Umbilical cord (tissue), 2 donors: Measurements from ENCODE around the gene GGTLC3. TPM values are rescaled to one million over a fixed set of nuclear protein-coding genes. Genes with fewer than 3 reads are reported as not detected.
"Not testable (repeated sequence)": the region's sequence is repeated elsewhere in the genome, so short reads cannot be mapped to it uniquely, and the experiment has no call there.

Experiments
- DNase-seq: peaks from one replicate; pipeline ENCODE4 v3.0.0-alpha.2; 2015; ENCODE audit warnings: low spot score
- total RNA-seq: library from RNA; depleted of rRNA; stranded (reverse); fragments of >200 nt; gene quantifications from one replicate; pipeline ENCODE4 v1.2.3, GENCODE V29; 2014; ENCODE audit warnings: low replicate concordance; ENCODE audit not compliant: insufficient read depth

Gene GGTLC3
- total RNA-seq, result not detected

DNA sequence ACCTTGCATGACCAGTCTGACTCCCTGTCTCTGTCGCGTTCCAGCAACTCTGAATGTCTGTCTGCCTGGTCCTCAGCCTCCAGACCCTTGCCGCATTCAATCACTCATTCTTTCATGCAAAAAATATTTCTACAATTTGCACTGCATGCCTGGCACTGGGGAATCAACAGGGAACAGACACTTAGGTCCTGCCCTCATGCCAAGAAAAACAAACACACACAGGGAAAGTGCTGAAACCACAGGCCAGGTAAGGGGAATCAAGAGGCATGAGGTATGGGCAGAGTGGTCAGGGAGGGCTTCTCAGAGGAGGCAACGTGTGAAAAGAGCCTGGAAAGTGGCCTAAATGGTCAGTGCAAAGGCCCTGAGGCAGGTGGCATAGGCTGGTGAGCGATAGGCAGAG, at the start of gene GGTLC3:
Gene GGTLC3 (minus strand): TSS at position 101 of the 400 bp plus-strand sequence. CDS start 264 bp downstream, outside the sequence.
- not testable (repeated sequence) for DNase-seq

DNA sequence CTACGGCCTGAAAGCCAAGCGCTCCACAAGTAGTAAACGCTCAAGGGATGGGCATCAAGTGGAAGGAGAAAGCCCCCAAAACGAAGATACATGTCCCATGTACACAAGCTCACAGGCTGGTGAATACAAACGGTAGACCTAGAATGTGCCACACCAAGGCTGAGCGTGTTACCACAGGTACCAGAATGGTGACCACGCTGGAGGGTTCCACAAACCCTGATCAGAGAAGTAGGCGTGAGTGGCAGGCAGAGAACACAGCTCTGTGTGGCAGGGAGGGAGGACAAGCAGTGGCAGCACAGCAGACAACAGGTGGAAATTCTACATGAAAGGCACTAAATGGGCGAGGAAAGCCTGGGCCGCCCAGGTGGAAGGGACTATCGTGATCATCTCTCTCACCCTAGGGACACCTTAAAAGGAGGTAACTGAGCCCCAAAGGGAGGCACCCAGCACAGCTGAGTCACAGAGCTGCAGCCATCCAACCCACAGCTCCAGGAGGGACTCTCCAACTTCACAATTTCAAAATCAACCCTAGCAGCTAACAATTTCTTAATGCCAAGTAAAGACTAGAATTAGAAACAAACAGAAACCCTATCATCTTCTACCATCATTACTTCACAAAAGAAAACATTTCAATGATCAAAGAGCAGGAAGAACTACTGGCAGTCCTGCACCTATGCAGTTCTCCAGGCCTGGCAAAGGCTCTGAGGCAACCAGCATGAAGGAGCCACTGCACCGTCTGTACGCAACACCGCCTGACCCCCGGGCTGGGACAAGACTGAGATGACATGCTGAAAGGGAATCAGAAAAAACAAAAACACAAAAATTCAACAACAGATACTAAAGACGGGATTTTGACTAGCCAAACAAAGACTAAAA, 42.4 kb upstream of the GGTLC3 start:
- not testable (repeated sequence) for DNase-seq

DNA sequence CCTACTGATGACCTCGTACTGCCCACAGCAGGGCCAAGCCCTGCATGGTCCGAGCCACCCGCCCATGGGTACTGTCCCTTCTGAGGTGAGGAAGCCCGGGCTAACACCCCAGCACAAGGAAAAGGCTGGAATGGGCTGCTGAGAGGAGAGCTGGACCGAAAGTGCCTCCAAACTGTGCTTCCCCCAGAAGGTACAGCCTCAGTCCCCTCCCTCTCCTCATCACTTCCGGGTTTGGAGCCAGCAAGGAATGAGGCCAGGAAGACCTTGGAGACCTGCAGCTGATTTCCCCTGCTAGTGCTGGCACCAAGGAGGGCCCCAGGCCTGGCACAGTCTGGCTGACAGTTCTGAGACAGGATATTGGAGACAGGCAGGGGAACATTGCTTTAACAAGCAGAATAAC, 41.0 kb upstream of the GGTLC3 start:
- DNase-seq, result not testable (repeated sequence)

DNA sequence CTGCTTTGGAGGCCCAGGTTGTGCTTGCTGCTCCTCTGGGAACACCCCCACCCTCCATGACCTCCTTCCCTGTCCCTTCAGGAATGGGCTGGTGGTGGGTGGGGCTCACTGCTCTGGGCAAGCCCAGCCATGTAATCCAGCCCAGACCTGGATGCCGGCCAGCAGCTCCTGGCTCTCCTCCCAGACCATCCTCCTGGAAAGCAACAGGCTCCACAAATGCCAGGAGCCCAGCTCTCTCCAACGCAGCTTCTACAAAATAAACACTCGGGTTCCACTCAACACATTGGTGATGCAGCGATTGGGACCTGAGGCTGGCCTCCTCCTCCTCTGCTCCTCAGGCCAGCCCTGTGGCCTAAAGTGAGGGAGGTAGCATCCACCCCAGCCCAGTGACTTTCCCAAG, 40.6 kb upstream of the GGTLC3 start:
- DNase-seq, result not testable (repeated sequence)

DNA sequence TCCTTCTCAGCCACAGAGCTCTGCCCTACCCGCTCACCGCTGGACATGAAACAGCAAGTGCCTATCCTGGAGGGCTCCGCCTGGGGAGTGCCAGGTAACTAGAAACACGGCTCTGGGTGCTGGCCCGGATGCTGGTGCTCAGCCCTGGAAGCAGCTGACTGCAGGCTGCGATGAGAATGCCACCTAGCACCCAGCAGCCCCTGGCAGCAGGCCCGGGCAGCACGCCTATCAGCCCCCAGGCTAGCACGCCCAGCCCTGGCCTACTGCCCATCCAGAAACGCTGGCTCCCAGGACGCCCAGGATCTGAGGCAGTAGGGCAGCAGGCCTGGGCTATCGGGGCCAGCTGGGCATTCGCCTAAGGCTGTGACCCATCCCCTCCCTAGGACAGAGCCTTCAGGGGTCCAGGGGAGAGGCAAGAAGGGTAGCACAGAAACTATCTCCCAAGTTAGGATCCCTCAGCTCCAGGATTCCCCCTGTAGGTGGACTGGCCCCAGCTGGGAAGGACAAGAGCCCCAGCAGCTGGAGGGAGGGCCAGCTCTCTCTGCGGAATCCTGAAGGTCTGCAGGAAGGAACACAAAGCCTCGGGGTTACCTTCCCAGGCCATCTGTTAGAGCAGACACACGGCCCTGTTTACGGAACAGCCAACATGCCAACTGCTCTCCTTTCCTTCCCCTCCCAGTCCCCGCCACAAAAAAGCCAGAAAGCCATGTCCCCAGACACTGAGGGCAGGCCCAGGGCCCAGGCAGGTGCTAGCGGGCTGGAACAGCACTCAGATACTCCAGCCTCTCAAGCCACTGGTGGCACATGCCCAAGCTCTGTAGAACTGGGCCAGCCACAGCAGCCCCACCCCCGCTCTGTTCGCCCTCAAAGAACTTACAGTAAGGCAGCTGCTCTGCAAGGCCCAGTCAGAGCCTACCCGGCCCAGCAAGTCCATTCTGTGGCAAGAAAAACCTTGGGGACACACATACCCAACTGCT, 36.6 kb upstream of the GGTLC3 start:
- not testable (repeated sequence) for DNase-seq

DNA sequence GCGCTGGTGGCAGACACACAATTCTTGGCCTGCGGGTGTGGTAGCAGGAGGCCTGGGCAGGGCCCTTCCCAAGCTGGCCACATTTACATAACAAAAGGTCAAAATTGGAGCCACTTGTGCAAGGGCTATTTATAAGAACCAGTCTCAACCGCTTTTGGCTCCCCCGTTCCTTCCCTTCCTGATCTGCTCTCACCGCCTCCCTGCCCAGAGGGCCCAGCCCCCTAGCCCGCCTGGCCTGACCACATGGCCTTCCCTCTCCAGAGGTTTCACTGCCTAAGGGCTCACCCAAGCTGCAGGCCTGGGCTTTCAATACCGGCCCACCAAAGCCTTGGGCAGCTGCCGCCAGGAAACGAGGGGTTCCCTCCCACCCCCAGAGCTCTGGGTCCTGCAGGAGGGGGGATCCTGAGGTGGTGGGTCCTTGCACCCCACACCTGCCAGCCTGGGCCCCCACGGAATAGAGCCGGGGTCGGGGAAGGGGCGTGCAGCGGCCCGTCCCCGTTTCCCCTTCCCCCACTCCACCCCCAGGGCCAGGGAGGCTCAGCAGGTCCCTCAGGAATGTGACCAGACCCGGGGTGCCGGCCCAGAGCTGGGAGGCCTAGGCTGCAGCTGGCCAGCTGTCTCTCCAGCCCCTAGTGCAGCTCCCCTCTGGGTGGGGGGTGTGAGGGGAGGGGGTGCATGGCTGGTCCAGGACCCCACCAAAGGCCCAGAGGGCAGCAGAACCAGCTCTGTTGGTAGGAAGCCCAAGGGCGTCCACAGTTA, 35.1 kb upstream of the GGTLC3 start:
- DNase-seq, result not testable (repeated sequence)

DNA sequence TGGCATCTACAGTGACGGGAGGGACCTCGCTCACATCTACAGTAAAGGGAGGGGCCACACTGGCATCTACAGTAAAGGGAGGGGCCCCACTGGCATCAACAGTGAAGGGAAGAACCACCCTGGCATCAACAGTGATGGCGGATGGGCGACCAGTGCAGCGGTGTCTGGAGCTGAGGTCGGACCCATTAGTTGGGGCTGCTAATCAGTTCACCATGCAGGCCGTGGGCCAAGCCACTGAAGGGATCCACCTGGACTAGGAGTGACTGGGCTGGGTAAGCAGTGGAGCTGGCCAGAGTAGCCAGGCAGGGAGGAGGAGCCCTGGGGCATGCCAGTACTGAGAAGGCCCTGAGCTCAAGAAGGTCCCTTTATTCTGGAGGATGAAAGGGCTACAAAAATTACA, 33.1 kb upstream of the GGTLC3 start:
- DNase-seq, result not testable (repeated sequence)

DNA sequence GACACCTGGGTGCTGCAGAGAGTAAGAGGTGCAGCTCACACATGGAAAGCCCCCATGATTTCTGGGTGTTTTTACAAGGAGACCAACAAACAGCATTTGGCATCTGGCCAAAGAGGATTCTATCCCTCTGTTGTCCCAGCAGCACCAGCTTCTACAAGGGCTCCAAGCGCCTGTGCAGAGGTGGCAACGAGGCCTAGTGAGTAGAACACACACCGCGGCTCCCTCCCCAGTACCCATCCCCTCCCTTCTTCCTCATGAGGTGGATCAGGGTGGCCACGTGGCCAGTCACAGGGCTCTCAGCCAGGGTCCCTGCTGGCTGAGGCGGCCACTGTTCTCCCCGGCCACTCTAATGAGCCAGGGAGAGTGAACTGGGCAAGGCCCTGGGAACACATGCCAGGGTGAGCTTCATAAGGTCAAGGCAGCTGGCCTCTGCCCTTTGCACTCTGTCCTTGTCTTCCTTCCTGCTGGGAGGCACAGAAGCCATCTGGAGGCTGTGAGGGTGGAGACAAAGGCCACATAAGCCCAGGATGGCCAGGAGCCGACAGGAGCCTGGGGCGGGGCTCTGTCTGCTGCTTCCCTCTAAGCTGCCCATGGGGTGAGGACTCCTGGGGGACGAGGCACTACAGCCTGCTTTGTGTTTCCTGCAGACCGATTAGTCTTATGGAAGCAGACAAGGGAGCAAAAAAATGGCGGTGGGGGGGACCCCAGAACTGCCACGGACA, 31.7 kb upstream of the GGTLC3 start:
- DNase-seq, result not testable (repeated sequence)

DNA sequence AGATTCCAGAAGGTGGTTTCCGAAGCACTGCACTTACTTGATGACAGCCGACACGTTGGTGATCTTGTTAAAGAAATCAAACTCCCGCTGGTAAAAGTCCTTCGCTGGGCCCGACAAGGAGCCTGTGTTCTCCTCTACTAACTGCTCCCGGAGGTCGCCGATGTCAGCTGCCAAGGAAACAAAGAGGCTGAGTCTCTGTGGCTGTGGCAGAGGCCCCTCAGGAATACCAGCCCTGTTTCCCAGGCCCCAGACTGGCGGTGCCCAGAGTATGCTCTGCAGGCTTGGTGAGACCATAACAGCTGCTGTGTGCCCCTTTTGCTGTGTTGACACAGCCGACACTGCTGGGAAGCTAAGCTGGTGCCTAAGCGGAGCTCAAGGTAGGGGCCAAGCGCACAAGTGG, 26.7 kb upstream of the GGTLC3 start:
- DNase-seq, result not testable (repeated sequence)

DNA sequence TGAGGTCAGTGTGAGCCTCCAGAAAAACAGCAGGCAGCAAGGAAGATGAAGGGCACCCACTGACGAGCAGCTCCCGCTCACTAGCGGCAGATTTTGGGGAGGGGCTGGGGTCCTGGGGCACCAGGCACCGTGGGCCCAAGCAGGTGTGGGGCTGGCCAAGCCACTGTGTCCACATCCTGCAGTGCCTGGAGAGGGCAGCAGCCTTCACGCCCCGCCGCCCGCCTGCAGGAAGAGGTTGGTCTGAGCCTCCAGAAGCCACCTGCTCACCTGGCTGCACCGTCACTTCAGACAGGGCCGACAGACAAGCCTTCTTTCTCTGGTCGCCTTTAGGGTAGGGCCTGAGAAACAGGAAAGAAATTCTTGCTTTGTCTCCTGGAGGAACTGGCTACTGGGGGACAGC, 25.4 kb upstream of the GGTLC3 start:
- DNase-seq, result not testable (repeated sequence)

DNA sequence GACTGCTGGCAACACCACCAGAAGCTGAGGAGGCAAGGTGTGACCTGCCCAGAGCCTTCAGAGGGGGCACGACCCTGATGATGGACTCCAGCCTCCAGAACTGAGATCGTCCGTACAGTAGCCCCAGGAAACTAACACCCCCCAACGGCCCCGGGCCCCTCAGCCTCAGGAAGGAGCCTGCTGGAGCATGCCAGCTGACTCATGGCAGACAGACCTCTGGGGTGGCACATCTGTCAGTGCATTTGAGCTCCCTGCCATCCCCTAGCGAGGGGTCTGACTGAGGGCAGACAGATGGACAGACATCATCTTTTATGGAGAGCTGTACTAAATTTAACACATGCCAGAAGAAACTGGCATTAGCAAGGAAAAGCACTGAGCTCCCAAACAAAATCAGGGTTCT, 22.0 kb upstream of the GGTLC3 start:
- not testable (repeated sequence) for DNase-seq

DNA sequence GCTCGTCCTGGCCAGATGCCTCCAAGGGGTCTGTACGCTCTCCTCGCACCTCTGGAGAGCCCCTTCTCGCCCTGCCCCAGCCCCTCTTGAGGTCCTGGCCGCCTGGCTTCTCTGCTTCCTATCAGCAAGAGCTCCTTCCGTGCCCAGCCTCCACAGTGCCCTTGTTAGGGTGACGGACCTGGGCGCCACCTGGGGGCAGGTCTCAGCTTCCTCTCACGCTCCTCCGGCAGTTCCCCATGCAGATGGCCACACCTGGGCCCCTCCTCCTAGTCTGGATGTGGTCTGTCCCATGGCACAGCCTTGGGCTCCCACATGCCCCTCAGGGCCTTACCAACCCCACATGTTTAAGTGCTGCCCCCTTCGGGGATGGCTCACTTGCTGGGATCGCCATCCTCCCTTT, 16.4 kb upstream of the GGTLC3 start:
- DNase-seq, result not testable (repeated sequence)

DNA sequence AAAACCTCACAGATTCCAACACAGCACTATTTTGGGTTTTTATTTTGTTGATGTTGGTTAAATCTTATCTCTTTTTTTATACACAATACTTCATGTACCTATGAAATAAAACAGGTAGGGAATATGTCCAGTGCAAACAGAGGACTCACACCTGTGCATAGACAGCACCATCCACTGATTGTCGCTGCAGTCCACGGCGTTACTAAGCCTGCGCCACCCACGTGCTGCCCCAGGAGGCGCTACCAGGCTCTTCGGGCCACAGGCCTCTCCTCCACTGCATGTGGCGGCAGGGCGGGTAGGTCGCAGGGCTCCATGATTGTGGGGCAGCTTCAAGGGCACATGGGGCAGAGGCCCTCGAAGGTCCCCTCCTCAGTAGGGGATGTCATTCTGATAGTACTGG, 15.7 kb upstream of the GGTLC3 start:
- DNase-seq, result not testable (repeated sequence)

DNA sequence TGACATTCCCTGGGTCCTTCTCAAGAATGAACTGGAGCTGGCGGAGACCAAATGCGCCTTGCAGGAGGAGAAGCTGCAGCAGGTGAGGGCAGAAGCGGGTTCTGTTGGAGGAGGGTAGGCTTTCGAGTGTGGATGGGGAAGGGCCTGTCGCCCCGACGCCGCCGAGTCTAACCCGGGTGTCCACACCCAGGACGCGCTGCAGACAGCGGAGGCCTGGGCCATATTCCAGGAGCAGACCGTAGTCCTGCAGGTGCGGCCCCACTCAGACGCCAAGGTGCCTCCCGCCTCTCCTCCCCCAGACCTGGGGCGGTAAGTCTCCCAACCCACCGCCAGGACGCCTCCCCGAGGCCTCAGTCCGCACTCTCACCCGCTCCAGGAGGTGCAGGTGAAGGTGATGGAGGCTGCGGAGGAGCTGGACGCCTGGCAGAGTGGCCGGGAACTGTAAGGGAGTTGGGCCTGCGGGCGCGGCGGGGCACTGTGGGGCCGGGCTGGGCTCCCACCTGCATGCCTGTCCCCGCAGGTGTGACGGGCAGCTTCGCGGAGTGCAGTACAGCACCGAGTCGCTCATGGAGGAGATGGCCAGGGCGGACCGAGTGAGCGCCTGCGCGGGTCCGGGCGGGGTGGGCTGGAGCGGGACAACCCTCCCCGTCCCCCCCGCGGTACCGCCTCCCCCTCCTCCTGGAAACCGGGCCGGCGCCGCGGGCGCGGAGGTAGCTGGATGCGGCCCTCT, 11.6 kb upstream of the GGTLC3 start:
- DNase-seq, result not testable (repeated sequence)

DNA sequence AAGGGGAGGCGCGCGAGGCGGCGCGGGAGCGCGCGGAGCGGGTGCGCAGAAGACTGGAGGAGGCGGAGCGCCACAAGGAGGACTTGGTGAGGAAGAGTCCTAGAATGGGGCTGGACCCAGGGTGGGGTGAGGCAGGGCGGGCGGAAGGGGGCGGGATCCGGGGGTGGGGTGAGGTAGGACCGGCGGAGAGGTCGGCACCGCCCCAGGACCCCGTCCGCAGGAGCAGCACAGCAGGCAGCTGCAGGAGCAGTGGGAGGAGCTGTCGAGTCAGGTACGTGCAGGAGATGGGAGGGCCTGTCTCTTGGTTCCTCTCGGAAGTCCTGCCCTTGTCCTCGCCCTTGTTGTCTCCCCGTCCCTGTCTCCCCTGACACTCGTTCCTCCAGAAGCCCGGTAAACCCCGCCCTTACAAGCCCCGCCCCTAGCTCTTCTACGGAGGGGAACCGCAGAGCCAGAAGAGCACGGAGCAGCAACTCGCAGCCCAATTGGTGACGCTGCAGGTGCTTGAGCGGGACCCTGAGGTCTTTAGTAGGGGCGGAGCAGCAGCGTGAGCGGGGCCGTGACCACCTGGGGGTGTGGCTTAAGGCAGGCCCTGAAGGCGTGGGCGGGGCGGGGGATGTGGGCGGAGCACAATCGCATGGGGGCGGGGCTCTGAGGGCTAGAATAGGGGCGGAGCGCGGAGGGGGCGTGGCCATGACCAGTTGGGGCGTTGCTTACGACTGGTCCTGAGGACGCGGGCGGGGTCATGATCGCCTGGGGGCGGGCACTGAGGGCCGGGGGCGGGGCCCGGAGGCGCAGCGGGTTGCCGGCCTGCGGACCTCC, 10.8 kb upstream of the GGTLC3 start:
- DNase-seq, result peak; percentile 67

DNA sequence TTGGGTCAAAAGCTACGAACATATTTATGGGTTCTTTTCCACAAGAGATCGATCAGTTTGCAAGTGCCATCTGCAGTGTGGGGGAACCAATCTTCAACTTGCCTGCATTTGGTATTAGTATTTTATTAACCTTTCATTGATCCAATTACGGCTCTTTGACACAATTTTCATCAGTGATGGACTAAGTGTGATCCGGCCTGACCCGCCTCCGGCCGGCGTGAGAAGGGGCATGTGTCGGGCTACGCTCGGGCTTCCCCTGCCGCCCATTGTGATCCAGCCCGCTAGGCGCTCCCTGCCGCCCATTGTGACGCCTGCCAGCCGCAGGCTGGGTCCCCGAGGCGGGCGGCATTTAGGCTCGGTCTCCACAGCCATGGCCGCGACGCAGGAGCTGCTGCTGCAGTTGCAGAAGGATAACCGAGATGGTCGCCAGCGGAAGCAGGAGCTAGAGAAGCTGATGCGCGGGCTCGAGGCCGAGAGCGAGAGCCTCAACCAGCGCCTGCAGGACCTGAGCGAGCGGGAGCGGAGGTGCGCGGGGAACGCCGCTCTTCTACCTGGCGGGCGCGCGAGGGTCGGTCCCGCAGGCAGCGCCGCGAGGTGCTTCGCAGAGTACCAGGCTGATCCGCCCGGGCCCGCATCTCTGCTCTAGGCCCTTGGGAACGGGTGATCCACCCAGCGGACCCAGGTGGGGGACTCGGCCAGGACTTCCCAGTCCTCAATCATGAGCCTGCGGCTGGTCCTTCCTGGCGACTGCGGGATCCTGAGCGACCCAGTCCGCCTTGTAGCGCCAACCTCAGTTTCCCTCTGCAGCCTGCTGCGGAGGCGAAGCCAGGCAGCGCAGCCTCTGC, 10.0 kb upstream of the GGTLC3 start, which contains the start of gene TMEM191B:
Gene TMEM191B (plus strand): TSS at position 51 of the 845 bp plus-strand sequence. CDS start 179 bp downstream, at position 230.
- not testable (repeated sequence) for DNase-seq

DNA sequence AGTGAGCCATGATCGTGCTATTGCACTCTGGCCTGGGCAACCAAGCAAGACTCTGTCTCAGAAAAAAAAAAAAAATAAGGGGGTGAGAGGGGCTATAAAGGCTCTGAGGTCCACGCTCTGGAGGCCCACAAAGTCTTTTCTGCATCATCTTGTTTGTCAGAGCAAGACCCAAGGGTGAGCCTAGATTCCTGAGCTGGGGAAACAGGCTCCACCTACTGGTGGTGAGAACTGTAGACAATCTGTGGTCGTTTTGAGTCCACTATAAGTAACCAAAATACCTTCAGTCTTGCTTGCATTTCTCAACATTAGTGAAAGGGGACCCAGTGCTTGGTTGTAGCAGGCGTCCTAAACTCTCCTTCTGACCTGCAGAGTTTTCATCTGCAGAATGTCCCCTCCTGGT, 5.4 kb upstream of the GGTLC3 start:
- not testable (repeated sequence) for DNase-seq

DNA sequence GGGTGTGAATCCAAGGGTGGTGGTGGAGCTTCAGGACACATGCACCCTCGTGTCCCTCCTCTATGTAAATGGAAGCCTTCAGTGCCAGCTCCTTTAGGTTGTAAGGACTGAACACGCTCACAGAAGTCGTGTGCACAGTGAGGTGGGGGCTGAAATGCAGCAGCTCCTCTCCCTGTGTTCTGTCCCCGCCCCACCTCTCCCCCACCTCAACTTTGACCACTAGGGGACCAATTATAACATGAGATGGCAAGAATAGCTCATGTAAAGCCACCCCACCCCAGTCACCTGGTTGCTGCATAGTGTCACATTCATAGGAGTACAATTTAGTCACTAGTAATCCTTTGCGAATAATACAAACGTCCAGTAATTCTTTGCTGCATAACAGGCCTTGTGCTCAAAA, 4.8 kb upstream of the GGTLC3 start:
- DNase-seq, result not testable (repeated sequence)
